Middle frontal gyrus (tissue), 1 donor: ENCODE data around the gene OCA2.

Experiments
- DNase-seq: peaks from one replicate; pipeline ENCODE4 v3.0.0-alpha.2; 2015; ENCODE audit warnings: low spot score; ENCODE audit errors: extremely low spot score

OCA2 gene

GRCh38 chr15:28105224-28105791 lies 6.2 kb upstream of the OCA2 start:
- no peak for DNase-seq

- DNase-seq, result no peak
Measured at GRCh38 chr15:28104326-28104725, 5.2 kb upstream of the OCA2 start.

GRCh38 chr15:28103831-28104230 lies 4.7 kb upstream of the OCA2 start:
- DNase-seq, result no peak

- no peak for DNase-seq
Measured at GRCh38 chr15:28101983-28102441, 2.9 kb upstream of the OCA2 start.

- DNase-seq, result no peak
Measured at GRCh38 chr15:28101201-28101600, 2.1 kb upstream of the OCA2 start.

GRCh38 chr15:28100516-28101195 lies 1.5 kb upstream of the OCA2 start:
- DNase-seq, result no peak

- no peak for DNase-seq
Measured at GRCh38 chr15:28099555-28100140, 533 bp upstream of the OCA2 start.

GRCh38 chr15:28098360-28098765 lies 752 bp downstream of the OCA2 start:
- DNase-seq, result no peak

GRCh38 chr15:28097656-28098359 lies 1.3 kb downstream of the OCA2 start:
- no peak for DNase-seq

GRCh38 chr15:28096670-28097431 lies 2.3 kb downstream of the OCA2 start:
- no peak for DNase-seq

GRCh38 chr15:28096411-28096669 lies 2.8 kb downstream of the OCA2 start:
- no peak for DNase-seq

GRCh38 chr15:28094732-28095521 lies 4.2 kb downstream of the OCA2 start:
- no peak for DNase-seq

GRCh38 chr15:28093752-28094535 lies 5.2 kb downstream of the OCA2 start:
- no peak for DNase-seq

GRCh38 chr15:28091313-28091712 lies 7.8 kb downstream of the OCA2 start:
- DNase-seq, result no peak

GRCh38 chr15:28086175-28086703 lies 12.9 kb downstream of the OCA2 start:
- DNase-seq, result no peak

GRCh38 chr15:28085489-28086174 lies 13.5 kb downstream of the OCA2 start:
- DNase-seq, result no peak

- no peak for DNase-seq
Measured at GRCh38 chr15:28084547-28084946, 14.6 kb downstream of the OCA2 start.

- DNase-seq, result no peak
Measured at GRCh38 chr15:28082891-28083684, 16.0 kb downstream of the OCA2 start.

GRCh38 chr15:28081594-28081993 lies 17.5 kb downstream of the OCA2 start:
- DNase-seq, result no peak
